K562 (cell line): Measurements from ENCODE around the gene RRBP1. TPM values are rescaled to one million over a fixed set of nuclear protein-coding genes. Genes with fewer than 3 reads are reported as not detected.

Experiments
- ATAC-seq: fragments of 200-7000 bp; cut with Tn5 transposase; 3 replicates; pipeline ENCODE4 v1.9.1; 2020; ENCODE audit warnings: moderate library complexity
- BruUV-seq: library from RNA; stranded (reverse); fragments of 400-500 nt; replicated peaks from 2 replicates; lab custom pipeline; 2021; lab: Mats Ljungman, UMichigan
- CTCF ChIA-PET: fragments of 300-600 bp; formaldehyde crosslinking; extraction: SDS; loops from one replicate; lab custom pipeline; 2021; ENCODE audit warnings: low intra/inter-chr PET ratio; lab: Yijun Ruan, JAX
- POLR2A ChIA-PET: fragments of 300-600, 350-650 bp; sonication (Branson Sonifier 250); formaldehyde crosslinking; extraction: SDS; loops from one replicate; lab custom pipeline; 2021; ENCODE audit warnings: antibody characterized with exemption, inconsistent platforms; lab: Yijun Ruan, JAX
- DNase-seq, 4 experiments: peaks; one replicate each; pipeline versions ENCODE4 v3.0.0 to v3.0.0-alpha.2; 2011 to 2018; ENCODE audit warnings: low spot score in 3 of 4, mixed read lengths in 3 of 4; ENCODE audit errors: extremely low read depth in 1 of 4
- FAIRE-seq: peaks from 2 replicates; lab custom pipeline; 2011; peaks lifted over from hg19 to GRCh38; lab: Jason Lieb, UNC
- H2AFZ ChIP-seq: 2 replicates; pipeline ENCODE4 v1.6.0; 2011; ENCODE audit warnings: low read depth, low read length, control low read depth, inconsistent platforms
- H3K27ac ChIP-seq: fragments of 200-600 bp; 3 replicates; pipeline ENCODE4 v1.8.0; 2011; ENCODE audit warnings: low read depth, mild to moderate bottlenecking, control low read depth, inconsistent platforms, low read length, moderate library complexity, mixed read lengths; ENCODE audit errors: extremely low read depth
- H3K27me3 ChIP-seq, 2 experiments: fragments of 300-600 bp in 1 of 2; 2 replicates in 1 of 2; 3 replicates in 1 of 2; pipeline versions ENCODE4 v1.6.0 to v1.8.0; 2011; ENCODE audit warnings: inconsistent platforms in 2 of 2, low read length in 2 of 2, mild to moderate bottlenecking in 1 of 2, mixed read lengths in 1 of 2, moderate library complexity in 1 of 2; ENCODE audit not compliant: control insufficient read depth in 2 of 2, insufficient read depth in 2 of 2
- H3K36me3 ChIP-seq: fragments of 300-600 bp; 3 replicates; pipeline ENCODE4 v1.8.0; 2011; ENCODE audit warnings: mild to moderate bottlenecking, low read length, inconsistent platforms; ENCODE audit not compliant: control insufficient read depth, insufficient read depth
- H3K4me1 ChIP-seq, 2 experiments: fragments of 200-600 bp in 1 of 2; replicated peaks in 1 of 2; 2 replicates in 1 of 2; 3 replicates in 1 of 2; pipeline versions ENCODE4 v1.5.1 to v1.8.0; 2011; ENCODE audit warnings: inconsistent platforms in 2 of 2, low read length in 2 of 2, mild to moderate bottlenecking in 1 of 2, mixed read lengths in 1 of 2, moderate library complexity in 1 of 2; ENCODE audit not compliant: control insufficient read depth in 2 of 2, insufficient read depth in 2 of 2
- H3K4me2 ChIP-seq: 2 replicates; pipeline ENCODE4 v1.6.1; 2011; ENCODE audit warnings: low read length, control low read depth, inconsistent platforms, mixed read lengths; ENCODE audit not compliant: insufficient read depth
- H3K4me3 ChIP-seq: fragments of 200-600 bp; sonication (generic), shearing (Covaris generic); 2 replicates; pipeline ENCODE4 v1.5.1; 2016; ENCODE audit warnings: control low read depth, inconsistent platforms
- H3K79me2 ChIP-seq: fragments of 200-600 bp; 3 replicates; pipeline ENCODE4 v1.8.0; 2011; ENCODE audit warnings: low read length, inconsistent platforms; ENCODE audit not compliant: control insufficient read depth, insufficient read depth
- H3K9ac ChIP-seq, 2 experiments: 2 replicates each; pipeline versions ENCODE4 v1.6.0 to v1.6.1; 2011; ENCODE audit warnings: low read depth in 2 of 2, low read length in 2 of 2, control low read depth in 1 of 2, inconsistent platforms in 1 of 2, mild to moderate bottlenecking in 1 of 2, mixed read lengths in 1 of 2; ENCODE audit not compliant: insufficient read depth in 1 of 2
- H3K9me1 ChIP-seq: one replicate; pipeline ENCODE4 v1.6.0; 2011; ENCODE audit warnings: inconsistent platforms, mild to moderate bottlenecking, low read length, moderate library complexity; ENCODE audit not compliant: control insufficient read depth, insufficient read depth
- H3K9me3 ChIP-seq: replicated peaks from 2 replicates; pipeline ENCODE4 v1.5.1; 2011; ENCODE audit warnings: low read depth, low read length, inconsistent platforms; ENCODE audit not compliant: control insufficient read depth, insufficient read depth
- H4K20me1 ChIP-seq: replicated peaks from 2 replicates; pipeline ENCODE4 v1.6.1; 2011; ENCODE audit warnings: low read length, inconsistent platforms, mixed read lengths; ENCODE audit not compliant: control insufficient read depth, insufficient read depth
- CC2D1A ChIP-seq: fragments of 450-650 bp; IDR thresholded peaks from 2 replicates; pipeline ENCODE4 v1.6.1; 2017; ENCODE audit warnings: mild to moderate bottlenecking
- RNF2 ChIP-seq: sonication (generic); IDR thresholded peaks from 2 replicates; pipeline ENCODE4 v1.6.1; 2016
- ZNF197 ChIP-seq: fragments of 200-800 bp; sonication (Bioruptor generic); IDR thresholded peaks from 2 replicates; pipeline ENCODE4 v1.6.1; 2016; ENCODE audit warnings: low read depth, missing genetic modification characterization, missing compliant biosample characterization
- ZNF512 ChIP-seq: IDR thresholded peaks from 2 replicates; pipeline ENCODE4 v1.6.1; 2016; ENCODE audit warnings: missing genetic modification characterization, missing compliant biosample characterization
- ZNF699 ChIP-seq: fragments of 250-450 bp; sonication (Bioruptor Pico); IDR thresholded peaks from 2 replicates; pipeline ENCODE4 v1.8.0; 2021; ENCODE audit warnings: mild to moderate bottlenecking, moderate library complexity; ENCODE audit not compliant: insufficient replicate concordance
- WGBS: fragments of 100-300 bp; shearing (Covaris generic); methylation state at CpG from one replicate; pipeline ENCODE4 v1.1.6; 2016; ENCODE audit warnings: low coverage, mixed read lengths; ENCODE audit not compliant: insufficient coverage; ENCODE audit errors: missing lambda C conversion rate; 5-methylcytosine and 5-hydroxymethylcytosine counted together
- in situ Hi-C: fragments of 300-500 bp; cut with MboI; formaldehyde crosslinking; loops from 4 replicates; pipeline ENCODE4 v1.15.0; 2018; ENCODE audit warnings: inconsistent platforms, mixed read lengths
- intact Hi-C: fragments of 100-400 bp; cut with micrococcal nuclease; formaldehyde crosslinking; loops from 2 replicates; pipeline ENCODE4 v1.14.2; 2022
- polyA plus RNA-seq, 8 experiments: library from polyadenylated mRNA; depleted of rRNA in 4 of 8; stranded (reverse) in 5 of 8; unstranded in 3 of 8; fragments of >200 nt; fragmentation: Nextera tagmentation in 2 of 8; fragmentation: Illumina TruSeq in 1 of 8; extraction: Ambion mirVana in 2 of 8; extraction: Trizol in 1 of 8; gene quantifications; 2 replicates each; pipeline versions ENCODE4 v1.2.1 to v1.2.3, GENCODE V29; 2011 to 2014; ENCODE audit warnings: inconsistent platforms in 1 of 8, missing spikeins in 1 of 8
- total RNA-seq, 7 experiments: library from RNA; depleted of rRNA in 6 of 7; stranded (reverse); fragments of >200 nt in 6 of 7; fragmentation: Illumina TruSeq in 2 of 7; extraction: Trizol in 2 of 7; gene quantifications; 2 replicates each; pipeline versions ENCODE4 v1.2.1 to v1.2.3, GENCODE V29; 2011 to 2021; ENCODE audit warnings: low replicate concordance in 1 of 7

Gene RRBP1
- total and polyA plus RNA-seq, 9 of the 15 experiments (the other 6 are each of a cell fraction or from before 2014, with no cell fraction given): 0.84 to 32.0 (median 17.6) TPM

- intact Hi-C loops (no loop called here), in situ Hi-C loops (no loop called here)
- H3K27me3 ChIP-seq: peaks cover 0 to 40% of the 10 kb centered on the region in 2 experiments; a peak in 3 of 5 replicates
- POLR2A ChIA-PET: no interaction called here
- H3K9ac ChIP-seq: no peak overlapping the region; a peak in 1 of 4 replicates
- ATAC-seq (no peak), DNase-seq (no peak), FAIRE-seq (no peak)
- no peaks in the 10 kb centered on the region for H4K20me1 ChIP-seq
- H3K4me3 ChIP-seq: no peak overlapping the region
- no peaks in the 10 kb centered on the region for H3K79me2 ChIP-seq
- no peak overlapping the region for H2AFZ ChIP-seq
- peaks cover 0 to 6% of the 10 kb centered on the region in 2 experiments; a peak in 3 of 5 replicates for H3K4me1 ChIP-seq
- 8% methylated on average over 5 of the region's 5 CpGs for WGBS
- no peak overlapping the region for H3K4me2 ChIP-seq
- TF ChIP-seq ZNF699 (no peak), CC2D1A (no peak), ZNF197 (no peak), RNF2 (no peak), ZNF512 (tag) (no peak)
- no peaks in the 10 kb centered on the region for H3K36me3 ChIP-seq
- CTCF ChIA-PET: no interaction called here
- no peaks in the 10 kb centered on the region for H3K9me1 ChIP-seq
- no peak overlapping the region for H3K27ac ChIP-seq
- no peaks in the 10 kb centered on the region for H3K9me3 ChIP-seq
- BruUV-seq: no TSS peak
Observed at GRCh38 chr20:17711267-17711627, 29.2 kb upstream of the RRBP1 start.
